DND-41 (cell line): ENCODE measurements around the gene MEGF6.

Experiments used
- ATAC-seq: fragments of 200-7000 bp; cut with Tn5 transposase; 3 replicates; pipeline ENCODE4 v1.9.1; 2021; ENCODE audit warnings: low read depth; ENCODE audit not compliant: insufficient read depth
- DNase-seq: peaks from one replicate; pipeline ENCODE4 v3.0.0-alpha.2; 2020
- H2AFZ ChIP-seq: 2 replicates; pipeline ENCODE4 v1.6.0; 2012; ENCODE audit warnings: low read depth, low read length
- H3K27ac ChIP-seq: 2 replicates; pipeline ENCODE4 v1.5.1; 2012; ENCODE audit warnings: low read length, inconsistent platforms
- H3K27me3 ChIP-seq: fragments of 200-600 bp; sonication (generic); 2 replicates; pipeline ENCODE4 v1.6.0; 2012; ENCODE audit warnings: low read length, mild to moderate bottlenecking, inconsistent platforms; ENCODE audit not compliant: insufficient read depth, poor library complexity
- H3K36me3 ChIP-seq: 2 replicates; pipeline ENCODE4 v1.5.1; 2012; ENCODE audit warnings: low read length, inconsistent platforms; ENCODE audit not compliant: insufficient read depth
- H3K4me1 ChIP-seq: 2 replicates; pipeline ENCODE4 v1.5.1; 2012; ENCODE audit warnings: mild to moderate bottlenecking, low read length; ENCODE audit not compliant: insufficient read depth
- H3K4me2 ChIP-seq: 2 replicates; pipeline ENCODE4 v1.6.0; 2012; ENCODE audit warnings: mild to moderate bottlenecking, moderate library complexity, low read length, inconsistent platforms; ENCODE audit not compliant: insufficient read depth
- H3K4me3 ChIP-seq, 2 experiments: fragments of 200-600 bp in 1 of 2; shearing (Covaris generic) in 1 of 2; 2 replicates each; pipeline ENCODE4 v1.5.1; 2012 to 2016; ENCODE audit warnings: inconsistent platforms in 2 of 2, low read length in 2 of 2, mild to moderate bottlenecking in 2 of 2, low read depth in 1 of 2, moderate library complexity in 1 of 2
- H3K79me2 ChIP-seq: 2 replicates; pipeline ENCODE4 v1.6.0; 2012; ENCODE audit warnings: low read length, inconsistent platforms; ENCODE audit not compliant: insufficient read depth
- H3K9ac ChIP-seq: 2 replicates; pipeline ENCODE4 v1.6.0; 2012; ENCODE audit warnings: low read depth, mild to moderate bottlenecking, inconsistent platforms, low read length, moderate library complexity
- H3K9me3 ChIP-seq: 2 replicates; pipeline ENCODE4 v1.5.1; 2012; ENCODE audit warnings: low read length, moderate library complexity, mild to moderate bottlenecking, inconsistent platforms; ENCODE audit not compliant: insufficient read depth, severe bottlenecking
- H4K20me1 ChIP-seq: 2 replicates; pipeline ENCODE4 v1.6.0; 2012; ENCODE audit warnings: low read length; ENCODE audit not compliant: insufficient read depth
- EZH2 ChIP-seq: IDR thresholded peaks from 3 replicates; pipeline ENCODE4 v1.6.1; 2012; ENCODE audit warnings: borderline replicate concordance, low read depth, mild to moderate bottlenecking, moderate library complexity, low read length, inconsistent platforms; ENCODE audit not compliant: severe bottlenecking
- TF ChIP-seq, protein P1 (sequence below): IDR thresholded peaks from 2 replicates; pipeline ENCODE4 v1.5.1; 2012; ENCODE audit warnings: borderline replicate concordance, low read length, moderate library complexity, mild to moderate bottlenecking; ENCODE audit not compliant: poor library complexity, severe bottlenecking; ENCODE audit errors: extremely low read depth

MEGF6 gene

DNA sequence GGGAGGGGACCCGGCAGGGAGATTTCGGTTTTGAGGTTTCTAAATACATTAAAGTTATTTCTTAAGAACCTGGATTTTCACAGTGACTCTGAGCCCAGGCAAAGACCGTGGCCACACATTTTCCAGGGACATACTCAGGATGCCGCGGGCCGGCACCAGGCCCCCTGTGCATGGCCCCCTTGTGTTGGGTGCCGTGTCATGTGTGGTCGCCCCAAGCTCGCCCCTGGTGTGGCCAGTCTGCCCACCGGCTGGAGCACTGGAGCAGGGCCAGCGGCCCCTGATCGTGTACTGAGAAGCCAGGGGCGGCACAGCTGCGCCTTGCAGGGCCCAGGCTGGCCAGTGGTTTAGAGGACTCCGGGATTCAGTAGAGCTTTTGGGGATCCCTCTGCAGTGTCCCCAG, 130.3 kb downstream of the MEGF6 start:
- ATAC-seq (no peak), DNase-seq (no peak)
- no peaks in the 10 kb centered on the region for H3K27me3 ChIP-seq
- H3K9me3 ChIP-seq = no peaks in the 10 kb centered on the region
- H3K27ac ChIP-seq = no peak overlapping the region
- H3K9ac ChIP-seq = no peak overlapping the region
- H3K4me3 ChIP-seq = no peak overlapping the region
- peaks cover 9% of the 10 kb centered on the region for H4K20me1 ChIP-seq
- H2AFZ ChIP-seq = no peak overlapping the region
- H3K4me1 ChIP-seq = no peaks in the 10 kb centered on the region
- TF ChIP-seq EZH2 = no peak
- TF ChIP-seq, protein P1, sequence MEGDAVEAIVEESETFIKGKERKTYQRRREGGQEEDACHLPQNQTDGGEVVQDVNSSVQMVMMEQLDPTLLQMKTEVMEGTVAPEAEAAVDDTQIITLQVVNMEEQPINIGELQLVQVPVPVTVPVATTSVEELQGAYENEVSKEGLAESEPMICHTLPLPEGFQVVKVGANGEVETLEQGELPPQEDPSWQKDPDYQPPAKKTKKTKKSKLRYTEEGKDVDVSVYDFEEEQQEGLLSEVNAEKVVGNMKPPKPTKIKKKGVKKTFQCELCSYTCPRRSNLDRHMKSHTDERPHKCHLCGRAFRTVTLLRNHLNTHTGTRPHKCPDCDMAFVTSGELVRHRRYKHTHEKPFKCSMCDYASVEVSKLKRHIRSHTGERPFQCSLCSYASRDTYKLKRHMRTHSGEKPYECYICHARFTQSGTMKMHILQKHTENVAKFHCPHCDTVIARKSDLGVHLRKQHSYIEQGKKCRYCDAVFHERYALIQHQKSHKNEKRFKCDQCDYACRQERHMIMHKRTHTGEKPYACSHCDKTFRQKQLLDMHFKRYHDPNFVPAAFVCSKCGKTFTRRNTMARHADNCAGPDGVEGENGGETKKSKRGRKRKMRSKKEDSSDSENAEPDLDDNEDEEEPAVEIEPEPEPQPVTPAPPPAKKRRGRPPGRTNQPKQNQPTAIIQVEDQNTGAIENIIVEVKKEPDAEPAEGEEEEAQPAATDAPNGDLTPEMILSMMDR = no peak
- no peaks in the 10 kb centered on the region for H3K36me3 ChIP-seq
- H3K4me2 ChIP-seq = no peak overlapping the region
- H3K79me2 ChIP-seq = no peaks in the 10 kb centered on the region

DNA sequence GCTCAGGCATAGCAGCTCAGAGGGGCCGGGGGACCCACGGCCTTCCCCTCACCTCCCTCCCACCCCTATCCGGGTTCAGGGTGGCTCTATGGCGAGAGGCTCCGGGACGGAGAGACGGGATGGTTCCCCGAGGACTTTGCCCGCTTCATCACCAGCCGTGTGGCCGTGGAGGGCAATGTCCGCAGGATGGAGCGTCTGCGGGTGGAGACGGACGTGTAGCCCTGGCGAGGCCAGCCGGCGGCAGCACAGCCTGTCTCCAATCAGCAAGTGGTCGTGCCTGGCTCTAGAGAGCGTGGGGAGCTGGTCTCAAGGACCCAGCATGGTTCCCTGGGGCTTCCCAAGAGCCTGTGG, 131.0 kb downstream of the MEGF6 start:
- TF ChIP-seq, protein P1 = no peak
- TF ChIP-seq EZH2 = no peak

DNA sequence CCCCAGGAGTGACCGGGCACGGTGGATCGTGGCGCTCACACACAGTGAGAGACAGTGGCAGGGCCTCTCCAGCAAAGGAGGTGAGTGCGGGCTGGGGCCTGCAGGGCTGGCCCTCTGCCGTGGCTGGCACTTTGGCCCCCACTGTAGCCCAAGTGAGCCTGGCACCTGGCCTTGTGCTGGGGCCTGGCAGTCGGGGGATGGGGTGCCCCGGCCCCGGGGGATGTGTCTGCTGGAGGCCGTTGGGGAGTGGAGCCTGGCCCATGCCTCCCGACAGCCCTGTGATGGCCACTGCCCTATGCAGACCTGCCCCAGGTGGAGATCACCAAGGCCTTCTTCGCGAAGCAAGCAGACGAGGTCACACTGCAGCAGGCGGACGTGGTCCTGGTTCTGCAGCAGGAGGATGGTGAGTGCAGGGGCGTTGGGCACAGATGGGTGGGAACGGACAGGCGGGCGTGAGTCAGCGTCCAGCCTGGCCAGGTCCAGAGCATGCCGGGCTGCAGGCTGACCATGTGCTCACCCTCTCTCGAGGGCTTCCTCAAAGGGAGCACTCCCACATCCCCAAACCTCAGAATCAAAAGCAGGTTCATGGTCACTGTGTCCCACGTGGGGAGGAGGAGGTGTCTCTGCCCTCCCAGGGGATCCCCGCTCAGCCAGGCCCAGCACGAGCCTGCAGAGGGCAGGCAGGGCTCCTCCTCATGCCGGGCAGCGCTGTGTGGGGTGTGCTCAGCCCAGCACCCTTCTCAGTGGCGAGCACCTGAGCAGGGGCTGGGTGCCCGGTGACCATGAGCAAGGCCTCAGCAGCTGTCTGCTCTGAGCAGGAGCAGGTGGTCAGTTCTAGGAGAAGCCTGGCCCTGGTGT, 131.6 kb downstream of the MEGF6 start:
- Histone ChIP-seq H4K20me1 (peaks cover 9% of the 10 kb centered on the region), H3K4me1 (no peaks in the 10 kb centered on the region), H3K27ac (no peak overlapping the region)

More for the DNA sequence above, 131.0 kb downstream of the MEGF6 start:
- Histone ChIP-seq H3K27ac (no peak overlapping the region), H3K4me2 (no peak overlapping the region), H3K4me1 (no peaks in the 10 kb centered on the region), H3K36me3 (no peaks in the 10 kb centered on the region), H3K4me3 (no peak overlapping the region), H3K79me2 (no peaks in the 10 kb centered on the region), H4K20me1 (peaks cover 9% of the 10 kb centered on the region), H2AFZ (no peak overlapping the region), H3K9me3 (no peaks in the 10 kb centered on the region), H3K9ac (no peak overlapping the region), H3K27me3 (no peaks in the 10 kb centered on the region)
- ATAC-seq (no peak), DNase-seq (no peak)

More for the DNA sequence above, 131.6 kb downstream of the MEGF6 start:
- no peak overlapping the region for H3K4me2 ChIP-seq
- no peaks in the 10 kb centered on the region for H3K27me3 ChIP-seq
- H3K4me3 ChIP-seq = no peak overlapping the region
- no peak overlapping the region for H3K9ac ChIP-seq
- H3K79me2 ChIP-seq = no peaks in the 10 kb centered on the region
- no peaks in the 10 kb centered on the region for H3K9me3 ChIP-seq
- H2AFZ ChIP-seq = no peak overlapping the region
- no peak for ATAC-seq
- H3K36me3 ChIP-seq = no peaks in the 10 kb centered on the region
- DNase-seq = no peak
- TF ChIP-seq, protein P1 = no peak
